HG02588 (cell line): ENCODE results near the gene CR1.
"Not testable (repeated sequence)": the region's sequence is repeated elsewhere in the genome, so short reads cannot be mapped to it uniquely, and the experiment has no call there.

Source experiments
- ATAC-seq: cut with Tn5 transposase; IDR thresholded peaks from one replicate; pipeline ENCODE4 v1.9.1; 2021; ENCODE audit warnings: mild to moderate bottlenecking, moderate library complexity; ENCODE audit not compliant: unreplicated experiment

CR1 gene

DNA sequence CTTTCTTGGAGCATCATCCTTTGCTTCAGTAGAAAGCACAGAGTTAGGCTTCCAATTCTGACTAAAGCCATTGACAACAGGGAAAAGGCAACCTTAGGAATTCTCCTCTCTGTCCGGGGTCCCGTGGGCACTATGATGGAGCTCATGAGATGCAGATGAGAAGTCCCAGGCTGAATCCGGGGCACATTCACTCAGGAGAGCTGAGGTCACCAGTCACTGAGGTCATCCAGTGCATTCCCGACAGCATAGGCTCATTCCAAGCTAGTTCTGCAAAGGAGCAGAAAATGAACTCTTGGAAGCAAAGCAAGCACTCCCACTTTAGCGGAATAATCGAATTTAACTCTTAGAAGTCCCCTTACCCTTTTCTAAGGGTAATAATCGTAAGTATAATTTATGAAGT lies 6.8 kb downstream of the CR1 start:
- ATAC-seq = no peak

DNA sequence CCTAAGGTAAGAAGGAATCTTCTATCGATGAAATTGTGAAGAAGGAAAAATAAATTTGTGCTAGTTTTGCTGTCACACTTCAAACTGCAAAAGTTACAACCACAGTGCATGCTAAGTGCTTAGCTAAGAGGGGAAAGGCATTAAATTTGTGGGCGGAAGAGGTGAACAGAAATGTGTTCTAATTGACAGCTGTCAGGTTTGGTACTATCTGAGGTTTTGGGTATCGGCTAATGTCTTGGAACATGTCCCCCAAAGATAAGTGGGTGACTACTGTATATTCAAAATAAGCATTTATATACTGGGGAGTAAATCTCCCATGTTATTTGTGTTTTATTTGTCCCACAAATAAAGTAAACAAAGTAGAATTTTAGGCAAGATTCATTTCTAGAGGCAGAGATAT lies 8.0 kb downstream of the CR1 start:
- ATAC-seq = no peak

DNA sequence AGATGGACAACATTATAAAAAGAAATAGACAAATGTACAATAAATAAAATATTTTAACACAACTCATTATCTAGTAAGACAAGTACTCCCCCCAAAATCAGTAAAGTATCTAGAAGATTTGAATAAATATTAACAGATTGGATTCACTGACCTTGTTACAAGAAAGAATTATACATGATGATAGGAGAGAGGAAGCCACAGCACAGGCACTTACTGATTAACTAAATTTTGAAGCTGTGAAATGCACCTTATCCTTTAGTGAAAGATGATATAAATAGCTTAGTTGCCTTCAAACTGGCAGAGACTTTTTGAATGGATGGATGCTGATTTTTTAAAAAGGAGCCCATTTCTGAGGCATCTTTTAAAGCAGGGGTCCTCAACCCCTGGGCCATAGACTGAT lies 8.5 kb downstream of the CR1 start:
- ATAC-seq = no peak

DNA sequence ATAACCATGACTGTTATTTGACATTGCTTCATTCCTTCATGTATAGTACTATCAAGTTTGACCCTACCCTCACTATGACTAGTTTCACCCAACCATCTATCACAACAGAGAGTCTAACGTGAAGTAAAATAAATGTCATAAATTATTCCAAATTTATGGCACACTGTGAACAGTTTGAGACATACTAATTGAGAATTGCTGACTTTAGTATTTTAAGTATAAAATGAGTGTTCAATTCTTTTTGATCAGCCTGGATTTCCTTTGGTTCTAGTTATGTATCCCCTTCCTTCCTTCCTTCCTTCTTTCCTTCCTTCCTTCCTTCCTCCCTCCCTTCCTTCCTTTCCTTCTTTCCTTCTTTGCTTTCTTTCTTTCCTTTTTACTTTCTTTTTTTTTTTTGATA lies 14.5 kb downstream of the CR1 start:
- ATAC-seq = no peak

DNA sequence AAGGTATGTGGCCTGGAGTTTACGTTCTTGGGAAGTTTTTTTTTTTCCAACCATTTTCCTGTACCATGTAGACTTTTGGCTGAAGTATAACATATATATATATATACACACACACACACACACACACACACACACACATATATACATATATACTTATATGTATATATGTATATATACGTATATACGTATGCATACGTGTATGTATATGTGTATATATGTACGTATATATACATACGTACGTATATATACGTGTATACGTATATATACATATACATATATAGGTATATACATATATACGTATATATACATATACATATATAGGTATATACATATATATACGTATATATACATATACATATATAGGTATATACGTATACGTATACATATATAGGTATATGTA lies 18.9 kb downstream of the CR1 start:
- no peak for ATAC-seq

DNA sequence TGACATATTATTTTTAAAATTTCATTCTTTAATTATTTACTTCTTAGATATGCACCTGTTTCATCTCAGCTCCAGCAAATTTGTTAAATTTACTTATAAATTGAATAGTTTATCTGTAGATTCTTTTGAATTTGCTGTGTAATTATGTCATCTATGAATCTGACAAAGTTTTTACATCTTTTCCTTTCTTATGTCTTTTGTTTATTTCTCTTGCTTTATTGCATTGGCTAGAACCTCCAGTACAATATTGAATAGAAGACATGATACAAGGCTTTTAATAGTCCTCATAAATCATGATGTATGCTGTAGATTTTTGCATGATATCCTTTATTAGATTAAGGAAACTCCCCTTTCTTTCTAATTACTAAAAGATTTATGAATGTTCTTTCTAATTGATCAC lies 20.8 kb downstream of the CR1 start:
- no peak for ATAC-seq

DNA sequence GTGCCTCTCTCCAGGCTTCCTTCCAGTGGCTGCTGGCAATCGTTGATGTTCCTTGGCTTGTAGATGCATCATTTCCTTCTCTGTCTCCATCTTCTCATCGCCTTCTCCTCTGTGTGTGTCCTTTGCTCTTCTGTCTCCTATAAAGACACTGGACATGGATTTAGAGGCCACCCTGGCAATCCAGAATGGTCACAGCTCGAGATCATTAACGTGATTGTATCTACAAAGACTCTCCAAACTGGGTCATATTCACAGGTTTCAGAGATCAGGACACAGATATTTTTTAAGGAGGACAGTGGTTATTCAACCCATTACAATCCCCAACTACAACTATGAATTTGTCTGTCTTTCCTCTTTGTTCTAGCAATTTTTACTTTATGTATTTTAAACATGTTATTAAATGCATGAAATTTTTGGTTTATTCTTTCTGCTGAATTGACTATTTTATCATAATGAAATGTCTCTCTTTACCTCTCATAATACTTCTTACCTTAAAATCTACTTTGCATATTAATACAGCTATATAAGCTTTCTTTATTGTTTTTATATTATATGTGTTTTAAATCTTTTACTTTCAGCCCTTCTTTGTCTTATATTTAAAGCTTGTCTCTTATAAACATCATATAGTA lies 22.8 kb downstream of the CR1 start:
- no peak for ATAC-seq

DNA sequence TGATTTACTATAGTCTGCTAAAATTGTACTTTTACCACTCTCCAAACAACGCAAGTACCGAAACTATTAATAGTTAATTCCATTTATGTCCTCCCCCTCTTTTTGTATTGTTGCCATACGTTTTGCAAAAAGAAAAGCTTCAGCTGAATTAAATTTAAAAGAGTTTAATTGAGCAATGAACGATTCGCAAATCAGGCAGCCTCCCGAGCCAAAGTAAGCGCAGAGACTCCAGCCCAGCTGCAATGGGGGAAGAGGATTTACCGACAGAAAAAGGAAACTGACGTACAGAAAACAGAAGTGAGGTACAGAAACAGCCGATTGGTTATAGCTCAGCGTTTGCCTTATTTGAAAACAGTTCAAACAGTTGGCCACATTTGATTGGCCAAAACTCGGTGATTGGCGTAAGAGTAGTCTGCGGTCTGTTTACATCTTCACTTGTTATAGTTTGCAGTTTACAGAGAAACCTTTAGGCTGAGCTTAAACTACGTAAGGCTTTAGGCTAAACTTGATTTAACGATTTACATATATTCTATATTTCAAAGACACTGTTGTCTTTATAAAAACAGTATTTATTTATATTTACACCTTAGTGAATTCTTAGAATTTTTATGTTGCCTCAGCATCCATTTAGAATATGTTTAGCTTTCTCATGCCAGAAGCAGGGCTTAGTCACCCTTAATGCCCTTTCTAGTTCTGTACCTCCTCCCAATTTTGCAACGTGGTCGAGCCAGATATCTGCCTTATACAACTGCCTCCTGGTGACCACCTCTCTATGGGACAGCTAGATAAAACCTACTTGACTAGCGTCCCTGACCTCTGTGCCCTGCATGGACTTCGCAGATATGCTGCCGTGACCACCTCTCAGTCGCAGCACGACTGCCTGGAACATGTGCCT lies 23.8 kb downstream of the CR1 start:
- ATAC-seq = no peak

DNA sequence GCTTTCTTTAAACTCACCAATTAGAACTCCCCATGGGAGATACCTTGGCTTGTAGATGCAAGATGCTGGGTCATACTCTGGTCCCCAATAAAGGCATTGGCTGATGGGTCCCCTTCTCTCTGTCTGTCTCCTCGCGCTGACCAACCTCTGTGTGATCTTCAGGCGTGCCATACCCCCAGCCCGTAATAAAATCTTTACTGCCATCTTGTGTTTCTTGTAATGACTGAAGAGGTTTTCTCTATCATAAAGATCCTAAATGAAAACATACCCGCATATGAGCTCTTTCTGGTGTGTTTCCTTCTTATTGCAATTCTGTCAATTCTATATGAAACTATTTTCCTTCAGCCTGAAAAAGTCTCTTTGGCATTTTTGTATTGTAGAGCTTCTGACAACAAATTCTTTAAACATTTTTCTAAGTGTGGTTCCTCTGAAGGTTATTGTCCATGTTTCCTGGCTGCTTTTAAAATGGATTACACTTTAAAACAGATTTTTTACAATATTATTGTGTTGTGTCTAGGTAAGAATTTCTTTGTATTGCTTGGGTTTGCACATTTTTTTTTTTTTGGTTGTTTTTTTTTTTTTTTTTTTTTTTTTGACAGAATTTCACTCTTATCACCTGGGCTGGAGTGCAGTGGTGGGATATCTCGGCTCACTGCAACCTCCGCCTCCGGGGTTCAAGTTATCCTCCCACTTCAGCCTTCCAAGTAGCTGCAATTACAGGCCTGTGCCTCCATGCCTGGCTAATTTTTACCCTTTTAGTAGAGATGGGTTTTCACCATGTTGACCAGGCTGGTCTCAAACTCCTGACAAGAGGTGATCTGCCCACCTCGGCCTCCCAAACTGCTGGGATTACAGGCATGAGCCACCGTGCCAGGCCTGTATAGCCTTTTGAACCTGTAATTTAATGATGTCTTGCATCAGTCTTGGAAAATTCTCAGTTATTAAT lies 24.7 kb downstream of the CR1 start:
- not testable (repeated sequence) for ATAC-seq

DNA sequence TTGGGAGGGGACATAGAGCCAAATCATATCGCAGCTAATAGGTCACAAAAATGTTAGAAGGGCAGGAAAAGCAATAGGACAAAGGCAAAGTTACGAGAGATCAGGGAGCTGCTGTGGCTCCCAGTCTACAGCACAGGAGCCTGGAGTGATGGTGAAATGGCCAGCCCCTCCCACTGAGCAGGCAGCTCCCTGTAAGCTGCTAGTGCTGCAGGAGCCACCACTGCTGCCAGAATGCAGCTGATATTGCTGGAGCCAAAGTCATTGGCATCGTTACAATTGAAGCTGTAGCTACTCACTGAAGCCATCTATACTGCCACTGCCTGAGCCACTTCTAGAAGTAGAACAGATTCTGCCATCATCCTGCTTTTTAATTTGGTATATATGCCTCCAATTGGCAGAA lies 29.3 kb downstream of the CR1 start:
- not testable (repeated sequence) for ATAC-seq

DNA sequence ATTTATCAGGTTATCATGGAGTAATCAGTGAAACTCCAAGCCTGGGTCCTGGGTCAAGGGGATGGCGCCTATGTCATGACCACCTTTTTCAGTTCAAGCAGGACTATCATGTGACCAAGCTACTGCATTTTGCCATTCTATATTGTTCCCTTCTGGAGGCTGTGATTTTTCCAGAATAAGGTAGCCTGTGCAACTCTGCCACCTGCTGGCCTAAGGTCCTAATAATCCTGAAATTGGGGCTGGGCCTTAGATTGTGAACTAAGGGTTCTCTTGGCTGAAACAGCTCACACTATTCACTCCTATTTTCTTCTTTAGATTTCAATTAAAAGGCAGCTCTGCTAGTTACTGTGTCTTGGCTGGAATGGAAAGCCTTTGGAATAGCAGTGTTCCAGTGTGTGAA lies 32.4 kb downstream of the CR1 start:
- ATAC-seq = not testable (repeated sequence)

DNA sequence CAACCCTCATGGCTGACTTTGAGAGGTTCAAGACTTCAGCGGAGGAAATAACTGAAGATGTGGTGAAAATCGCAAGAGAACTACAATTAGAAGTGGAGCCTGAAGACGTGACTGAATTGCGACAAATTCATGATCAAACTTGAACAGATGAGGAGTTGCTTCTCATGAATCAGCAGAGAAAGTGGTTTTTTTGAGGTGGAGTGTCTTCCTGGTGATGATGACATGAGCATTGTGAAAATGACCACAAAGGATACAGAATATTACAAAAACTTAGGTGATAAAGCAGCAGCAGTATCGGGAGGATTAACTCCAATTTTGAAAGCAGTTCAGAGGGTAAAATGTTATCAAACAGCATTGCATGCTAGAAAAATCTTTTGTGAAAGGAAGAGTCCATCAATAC lies 40.3 kb downstream of the CR1 start:
- not testable (repeated sequence) for ATAC-seq

DNA sequence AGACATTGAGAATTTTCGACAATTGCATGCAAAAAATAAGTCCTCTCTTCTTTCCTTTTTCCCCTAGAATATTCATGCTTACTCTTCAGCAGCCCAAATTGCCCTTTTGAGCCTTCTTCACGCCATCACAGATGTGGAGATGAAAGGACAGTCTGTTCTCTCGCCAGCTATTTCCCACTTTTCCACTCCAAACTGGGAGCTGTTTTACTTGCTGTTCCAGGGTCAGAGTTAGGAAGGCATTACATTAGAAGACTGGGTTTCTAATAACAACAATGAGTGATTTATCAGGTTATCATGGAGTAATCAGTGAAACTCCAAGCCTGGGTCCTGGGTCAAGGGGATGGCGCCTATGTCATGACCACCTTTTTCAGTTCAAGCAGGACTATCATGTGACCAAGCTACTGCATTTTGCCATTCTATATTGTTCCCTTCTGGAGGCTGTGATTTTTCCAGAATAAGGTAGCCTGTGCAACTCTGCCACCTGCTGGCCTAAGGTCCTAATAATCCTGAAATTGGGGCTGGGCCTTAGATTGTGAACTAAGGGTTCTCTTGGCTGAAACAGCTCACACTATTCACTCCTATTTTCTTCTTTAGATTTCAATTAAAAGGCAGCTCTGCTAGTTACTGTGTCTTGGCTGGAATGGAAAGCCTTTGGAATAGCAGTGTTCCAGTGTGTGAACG lies 50.9 kb downstream of the CR1 start:
- ATAC-seq = not testable (repeated sequence)

DNA sequence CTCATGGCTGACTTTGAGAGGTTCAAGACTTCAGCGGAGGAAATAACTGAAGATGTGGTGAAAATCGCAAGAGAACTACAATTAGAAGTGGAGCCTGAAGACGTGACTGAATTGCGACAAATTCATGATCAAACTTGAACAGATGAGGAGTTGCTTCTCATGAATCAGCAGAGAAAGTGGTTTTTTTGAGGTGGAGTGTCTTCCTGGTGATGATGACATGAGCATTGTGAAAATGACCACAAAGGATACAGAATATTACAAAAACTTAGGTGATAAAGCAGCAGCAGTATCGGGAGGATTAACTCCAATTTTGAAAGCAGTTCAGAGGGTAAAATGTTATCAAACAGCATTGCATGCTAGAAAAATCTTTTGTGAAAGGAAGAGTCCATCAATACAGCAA lies 58.9 kb downstream of the CR1 start:
- not testable (repeated sequence) for ATAC-seq

DNA sequence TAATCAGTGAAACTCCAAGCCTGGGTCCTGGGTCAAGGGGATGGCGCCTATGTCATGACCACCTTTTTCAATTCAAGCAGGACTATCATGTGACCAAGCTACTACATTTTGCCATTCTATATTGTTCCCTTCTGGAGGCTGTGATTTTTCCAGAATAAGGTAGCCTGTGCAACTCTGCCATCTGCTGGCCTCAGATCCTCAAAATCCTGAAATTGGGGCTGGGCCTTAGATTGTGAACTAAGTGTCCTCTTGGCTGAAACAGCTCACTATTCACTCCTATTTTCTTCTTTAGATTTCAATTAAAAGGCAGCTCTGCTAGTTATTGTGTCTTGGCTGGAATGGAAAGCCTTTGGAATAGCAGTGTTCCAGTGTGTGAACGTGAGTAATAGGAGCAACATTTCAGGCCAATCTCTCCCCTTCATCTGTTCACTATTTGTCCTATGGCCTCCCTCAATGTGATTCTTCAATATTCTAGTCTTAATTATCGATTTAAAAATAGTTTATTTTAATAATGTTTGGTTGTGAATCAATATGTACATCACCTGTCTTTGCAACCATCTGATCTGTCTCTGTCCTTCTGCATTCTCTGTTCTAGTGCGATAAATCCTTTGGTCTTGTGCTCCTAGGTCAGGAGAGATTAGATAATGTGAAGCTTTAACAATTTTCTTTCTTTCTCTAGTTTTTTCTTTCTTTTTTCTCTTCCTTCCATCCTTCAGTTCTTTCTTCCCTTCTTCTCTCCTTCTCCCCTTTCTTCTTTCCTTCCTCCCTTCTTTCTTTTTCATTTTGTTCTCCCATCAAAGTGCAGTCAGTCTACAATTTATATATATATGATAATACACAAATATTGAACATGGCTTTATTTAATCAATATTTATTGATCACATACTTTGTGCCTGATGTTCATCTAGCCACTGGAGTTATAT lies 69.8 kb downstream of the CR1 start:
- ATAC-seq = no peak

DNA sequence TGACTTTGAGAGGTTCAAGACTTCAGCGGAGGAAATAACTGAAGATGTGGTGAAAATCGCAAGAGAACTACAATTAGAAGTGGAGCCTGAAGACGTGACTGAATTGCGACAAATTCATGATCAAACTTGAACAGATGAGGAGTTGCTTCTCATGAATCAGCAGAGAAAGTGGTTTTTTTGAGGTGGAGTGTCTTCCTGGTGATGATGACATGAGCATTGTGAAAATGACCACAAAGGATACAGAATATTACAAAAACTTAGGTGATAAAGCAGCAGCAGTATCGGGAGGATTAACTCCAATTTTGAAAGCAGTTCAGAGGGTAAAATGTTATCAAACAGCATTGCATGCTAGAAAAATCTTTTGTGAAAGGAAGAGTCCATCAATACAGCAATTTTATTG lies 76.0 kb downstream of the CR1 start:
- ATAC-seq = not testable (repeated sequence)

DNA sequence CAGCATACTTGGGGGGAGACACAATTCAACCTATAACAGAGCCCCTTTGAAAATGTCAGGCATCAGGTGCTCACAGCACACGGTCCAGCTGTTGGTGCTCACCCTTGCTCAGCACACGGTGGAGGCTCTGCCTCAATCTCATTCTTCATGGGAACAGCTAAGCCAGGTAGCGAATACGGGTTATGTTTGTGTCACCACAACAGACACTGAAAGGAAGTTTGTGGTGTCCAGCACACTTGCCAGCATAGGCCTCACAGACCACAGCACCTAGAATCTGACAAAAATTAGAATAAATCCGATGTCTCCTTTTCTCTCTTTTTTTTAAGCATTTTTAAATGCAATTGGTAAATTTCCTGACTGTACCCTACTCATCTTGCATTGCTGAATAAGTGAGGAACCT lies 77.1 kb downstream of the CR1 start:
- not testable (repeated sequence) for ATAC-seq

DNA sequence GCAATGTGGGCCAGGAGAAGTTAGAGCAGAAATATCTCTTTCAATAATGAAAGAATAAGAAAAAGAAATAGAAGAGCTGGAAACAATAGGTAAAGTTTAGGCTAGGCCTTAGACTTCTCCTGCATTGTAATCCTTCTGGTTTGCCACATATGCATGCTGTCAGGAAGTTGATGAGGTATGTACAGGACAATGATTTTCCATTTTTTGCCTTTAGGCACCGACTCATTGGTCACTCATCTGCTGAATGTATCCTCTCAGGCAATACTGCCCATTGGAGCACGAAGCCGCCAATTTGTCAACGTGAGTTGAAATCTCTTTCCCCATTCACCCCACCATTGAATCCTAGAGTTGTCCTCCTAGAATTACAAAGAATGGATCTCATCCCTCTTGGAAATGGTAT lies 79.4 kb downstream of the CR1 start:
- not testable (repeated sequence) for ATAC-seq

DNA sequence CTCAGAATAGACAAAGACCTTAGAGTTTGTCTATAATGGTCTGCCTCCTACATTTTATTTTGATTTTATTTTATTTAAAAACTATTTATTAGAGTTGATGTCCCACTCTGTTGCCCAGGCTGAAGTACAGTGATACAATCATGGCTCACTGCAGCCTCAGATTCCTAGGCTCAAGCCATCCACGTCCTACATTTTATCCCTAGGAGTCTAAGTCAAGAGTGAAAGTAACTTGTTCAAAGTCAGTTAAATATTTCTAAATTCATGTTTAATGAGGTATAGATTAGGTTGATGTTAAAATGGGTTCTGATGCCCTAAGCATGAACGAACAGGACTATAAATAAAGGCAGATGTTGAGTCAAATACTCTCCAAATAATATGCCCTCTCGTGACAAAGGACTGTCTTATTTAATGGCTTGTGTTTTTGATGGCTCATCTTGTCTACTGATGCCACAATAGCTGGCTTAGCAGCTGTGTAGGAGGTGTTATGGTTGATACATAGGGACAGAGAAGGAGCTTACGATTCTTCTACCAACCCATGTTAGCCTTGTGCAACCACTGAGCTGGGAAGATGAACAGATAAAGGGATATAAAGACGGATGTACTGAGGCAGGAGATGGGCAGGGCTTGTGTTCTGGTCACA lies 83.0 kb downstream of the CR1 start:
- no peak for ATAC-seq
